Activated CD8-positive, alpha-beta memory T cell treated with anti-CD3 and anti-CD28 coated beads for 4 hours (primary cell): ENCODE measurements around the gene ATP2C2.
"Not testable (repeated sequence)": the region's sequence is repeated elsewhere in the genome, so short reads cannot be mapped to it uniquely, and the experiment has no call there.

Experiments
- DNase-seq, 2 donors: peaks; one replicate each; pipeline ENCODE4 v3.0.0-alpha.2; 2020; ENCODE audit warnings: low read depth in 2 of 2

Gene ATP2C2

GRCh38 chr16:84418056-84418849 lies 49.9 kb downstream of the ATP2C2 start:
- DNase-seq = no peak

GRCh38 chr16:84419730-84420129 lies 51.4 kb downstream of the ATP2C2 start:
- no peak for DNase-seq

GRCh38 chr16:84420556-84420955 lies 52.2 kb downstream of the ATP2C2 start:
- not testable (repeated sequence) for DNase-seq

GRCh38 chr16:84421081-84421937 lies 53.0 kb downstream of the ATP2C2 start:
- no peak for DNase-seq

GRCh38 chr16:84421938-84422220 lies 53.5 kb downstream of the ATP2C2 start:
- DNase-seq = no peak

GRCh38 chr16:84423416-84423837 lies 55.1 kb downstream of the ATP2C2 start:
- DNase-seq = no peak

- no peak for DNase-seq
Measured at GRCh38 chr16:84425696-84426095, 57.4 kb downstream of the ATP2C2 start.

- DNase-seq = no peak
Measured at GRCh38 chr16:84426804-84427203, 58.5 kb downstream of the ATP2C2 start.

- no peak for DNase-seq
Measured at GRCh38 chr16:84427553-84427952, 59.2 kb downstream of the ATP2C2 start.

- DNase-seq = no peak
Measured at GRCh38 chr16:84430860-84431259, 62.5 kb downstream of the ATP2C2 start.

- DNase-seq = no peak
Measured at GRCh38 chr16:84434800-84435199, 66.5 kb downstream of the ATP2C2 start.

GRCh38 chr16:84436196-84436595 lies 67.9 kb downstream of the ATP2C2 start:
- DNase-seq = no peak

GRCh38 chr16:84438971-84439696 lies 70.8 kb downstream of the ATP2C2 start:
- DNase-seq = no peak

GRCh38 chr16:84442416-84443145 lies 74.2 kb downstream of the ATP2C2 start:
- no peak for DNase-seq

GRCh38 chr16:84443166-84443802 lies 74.9 kb downstream of the ATP2C2 start:
- DNase-seq = no peak

GRCh38 chr16:84444476-84444875 lies 76.1 kb downstream of the ATP2C2 start:
- no peak for DNase-seq

- DNase-seq = no peak
Measured at GRCh38 chr16:84446084-84446483, 77.7 kb downstream of the ATP2C2 start.

GRCh38 chr16:84446596-84447392 lies 78.5 kb downstream of the ATP2C2 start:
- DNase-seq = no peak

- DNase-seq = no peak
Measured at GRCh38 chr16:84448444-84448843, 80.1 kb downstream of the ATP2C2 start.
